MM.1S (cell line): ENCODE results near the gene FGF11.

Experiments used
- DNase-seq: peaks from one replicate; pipeline ENCODE4 v3.0.0-alpha.2; 2015
- H2AFZ ChIP-seq: fragments of 300-600 bp; sonication (generic); 2 replicates; pipeline ENCODE4 v1.6.0; 2016; ENCODE audit warnings: antibody characterized with exemption, low read length
- H3F3A ChIP-seq: fragments of 300-600 bp; sonication (generic); 2 replicates; pipeline ENCODE4 v1.6.1; 2016; ENCODE audit warnings: mild to moderate bottlenecking, antibody characterized with exemption, low read length, moderate library complexity, mixed read lengths; ENCODE audit not compliant: insufficient read depth
- H3K27ac ChIP-seq: fragments of 300-600 bp; sonication (generic); 2 replicates; pipeline ENCODE4 v1.5.1; 2016; ENCODE audit warnings: mild to moderate bottlenecking, low read length
- H3K27me3 ChIP-seq: fragments of 300-600 bp; sonication (generic); replicated peaks from 2 replicates; pipeline ENCODE4 v1.6.0; 2016; ENCODE audit warnings: low read length; ENCODE audit not compliant: insufficient read depth
- H3K36me3 ChIP-seq: fragments of 300-600 bp; sonication (generic); replicated peaks from 2 replicates; pipeline ENCODE4 v1.6.1; 2016; ENCODE audit warnings: mild to moderate bottlenecking, low read length, mixed read lengths; ENCODE audit not compliant: insufficient read depth
- H3K4me1 ChIP-seq: fragments of 300-600 bp; sonication (generic); 2 replicates; pipeline ENCODE4 v1.6.1; 2016; ENCODE audit warnings: low read length, mixed read lengths
- H3K4me2 ChIP-seq: fragments of 300-600 bp; sonication (generic); 2 replicates; pipeline ENCODE4 v1.6.0; 2016; ENCODE audit warnings: low read depth, low read length
- H3K4me3 ChIP-seq: fragments of 300-600 bp; sonication (generic); 2 replicates; pipeline ENCODE4 v1.5.1; 2016; ENCODE audit warnings: low read length, mixed read lengths
- H3K79me2 ChIP-seq: fragments of 300-600 bp; sonication (generic); 2 replicates; pipeline ENCODE4 v1.6.1; 2016; ENCODE audit warnings: mixed run types, low read length, mixed read lengths
- H3K9ac ChIP-seq: fragments of 300-600 bp; sonication (generic); 2 replicates; pipeline ENCODE4 v1.6.1; 2016; ENCODE audit warnings: low read length, mixed read lengths
- H3K9me2 ChIP-seq: fragments of 300-600 bp; sonication (generic); replicated peaks from 2 replicates; pipeline ENCODE4 v1.6.1; 2016; ENCODE audit warnings: mild to moderate bottlenecking, low read length, mixed read lengths; ENCODE audit not compliant: insufficient read depth
- H3K9me3 ChIP-seq: fragments of 300-600 bp; sonication (generic); replicated peaks from 2 replicates; pipeline ENCODE4 v1.6.1; 2016; ENCODE audit warnings: mild to moderate bottlenecking, low read length, mixed read lengths; ENCODE audit not compliant: insufficient read depth
- H4K20me1 ChIP-seq: fragments of 300-600 bp; sonication (generic); 2 replicates; pipeline ENCODE4 v1.6.1; 2016; ENCODE audit warnings: mild to moderate bottlenecking, low read length, moderate library complexity, mixed read lengths; ENCODE audit not compliant: insufficient read depth
- CTCF ChIP-seq: fragments of 300-600 bp; sonication (generic); IDR thresholded peaks from 2 replicates; pipeline ENCODE4 v1.5.1; 2016; ENCODE audit warnings: antibody characterized with exemption, low read length, mixed read lengths
- EZH2 ChIP-seq: fragments of 300-600 bp; sonication (generic); optimal IDR thresholded peaks from 2 replicates; pipeline ENCODE3; 2017; ENCODE audit warnings: low read depth, mild to moderate bottlenecking, antibody characterized with exemption, low read length, mixed read lengths
- EZH2phosphoT487 ChIP-seq: fragments of 300-600 bp; sonication (generic); IDR thresholded peaks from 2 replicates; pipeline ENCODE4 v1.6.1; 2018; ENCODE audit warnings: antibody characterized with exemption, low read length

FGF11 gene

GRCh38 chr17:7439462-7440112, at the start of gene FGF11:
FGF11 (plus strand) TSS chr17:7439512; CDS start chr17:7439621, 109 bp downstream.
- peaks cover 14% of the 10 kb centered on the region for H3F3A ChIP-seq
- no peaks in the 10 kb centered on the region for H3K9me3 ChIP-seq
- TF ChIP-seq CTCF, result no peak
- TF ChIP-seq EZH2, result no peak
- TF ChIP-seq EZH2phosphoT487, result no peak
- H3K4me3 ChIP-seq, result no peak within 1 kb of the TSS
- H3K79me2 ChIP-seq, result no peaks in the 10 kb centered on the region
- peaks cover 10% of the 10 kb centered on the region for H3K4me1 ChIP-seq
- H3K36me3 ChIP-seq, result no peaks in the 10 kb centered on the region
- H4K20me1 ChIP-seq, result no peaks in the 10 kb centered on the region
- H3K9ac ChIP-seq, result no peak within 1 kb of the TSS
- H3K9me2 ChIP-seq, result no peaks in the 10 kb centered on the region
- peaks cover 64% of the 10 kb centered on the region for H3K27me3 ChIP-seq
- DNase-seq, result no peak
- H2AFZ ChIP-seq, result no peak within 1 kb of the TSS
- no peak within 1 kb of the TSS for H3K27ac ChIP-seq
- H3K4me2 ChIP-seq, result peak within 1 kb of the TSS; percentile 33; the same call in 1 of the 2 replicates

GRCh38 chr17:7389924-7390910, 49.1 kb upstream of the FGF11 start:
- H3K9me3 ChIP-seq, result no peaks in the 10 kb centered on the region
- no peak for DNase-seq
- H3F3A ChIP-seq, result peaks cover 6% of the 10 kb centered on the region; the same call in 1 of the 2 replicates
- no peak overlapping the region for H3K4me3 ChIP-seq
- no peaks in the 10 kb centered on the region for H3K36me3 ChIP-seq
- H3K4me2 ChIP-seq, result no peak overlapping the region
- no peaks in the 10 kb centered on the region for H3K9me2 ChIP-seq
- H3K4me1 ChIP-seq, result 0 out of 2 replicates have a peak, but pooled peaks cover 3% of the 10 kb centered on the region
- no peak overlapping the region for H2AFZ ChIP-seq
- no peaks in the 10 kb centered on the region for H4K20me1 ChIP-seq
- H3K9ac ChIP-seq, result no peak overlapping the region
- H3K79me2 ChIP-seq, result no peaks in the 10 kb centered on the region
- no peak for TF ChIP-seq CTCF
- TF ChIP-seq EZH2phosphoT487, result no peak
- no peak for TF ChIP-seq EZH2
- no peaks in the 10 kb centered on the region; the same call in 1 of the 2 replicates for H3K27me3 ChIP-seq
- H3K27ac ChIP-seq, result no peak overlapping the region

GRCh38 chr17:7391307-7391706, 48.0 kb upstream of the FGF11 start:
- Histone ChIP-seq H3K9me3 (no peaks in the 10 kb centered on the region), H3K27me3 (no peaks in the 10 kb centered on the region; the same call in 1 of the 2 replicates), H4K20me1 (no peaks in the 10 kb centered on the region), H3K4me1 (0 out of 2 replicates have a peak, but pooled peaks cover 3% of the 10 kb centered on the region), H3K9me2 (no peaks in the 10 kb centered on the region), H3K4me3 (no peak overlapping the region), H2AFZ (no peak overlapping the region), H3F3A (peaks cover 6% of the 10 kb centered on the region; the same call in 1 of the 2 replicates), H3K79me2 (no peaks in the 10 kb centered on the region), H3K36me3 (no peaks in the 10 kb centered on the region), H3K4me2 (no peak overlapping the region), H3K9ac (no peak overlapping the region), H3K27ac (no peak overlapping the region)
- no peak for DNase-seq
- TF ChIP-seq EZH2 (no peak), CTCF (no peak), EZH2phosphoT487 (no peak)
